Heart left ventricle (tissue), 16 donors: ENCODE data around the gene SNX22. TPM values are rescaled to one million over a fixed set of nuclear protein-coding genes. Genes with fewer than 3 reads are reported as not detected.

Source experiments
- ATAC-seq, 4 donors: fragments of 200-7000 bp; cut with Tn5 transposase; one replicate each; pipeline ENCODE4 v1.9.1; 2020 to 2022; ENCODE audit warnings: moderate library complexity in 4 of 4, mild to moderate bottlenecking in 3 of 4, moderate number of reproducible peaks in 1 of 4
- DNase-seq, 5 donors: peaks; one replicate each; pipeline ENCODE4 v3.0.0-alpha.2; 2020
- H3K27ac ChIP-seq, 12 donors: fragments of 200-600 bp; sonication (generic) in 4 of 12; one replicate each; pipeline versions ENCODE4 v1.5.0 to v1.8.0; 2016 to 2022; ENCODE audit warnings: mild to moderate bottlenecking in 2 of 12
- H3K27me3 ChIP-seq, 9 donors: fragments of 200-600 bp; sonication (generic) in 2 of 9; one replicate each; pipeline versions ENCODE4 v1.5.1 to v1.8.0; 2016 to 2022; ENCODE audit warnings: mild to moderate bottlenecking in 3 of 9
- H3K36me3 ChIP-seq, 9 donors: fragments of 200-600 bp; sonication (generic) in 2 of 9; one replicate each; pipeline versions ENCODE4 v1.5.0 to v1.8.0; 2018 to 2022; ENCODE audit warnings: mild to moderate bottlenecking in 2 of 9
- H3K4me1 ChIP-seq, 12 donors: fragments of 200-600 bp; sonication (generic) in 4 of 12; one replicate each; pipeline versions ENCODE4 v1.5.0 to v1.8.0; 2016 to 2022; ENCODE audit warnings: mild to moderate bottlenecking in 3 of 12
- H3K4me3 ChIP-seq, 12 donors: fragments of 200-600 bp; sonication (generic) in 4 of 12; one replicate each; pipeline versions ENCODE4 v1.5.0 to v1.8.0; 2017 to 2022; ENCODE audit warnings: mild to moderate bottlenecking in 9 of 12, moderate library complexity in 4 of 12
- H3K9me3 ChIP-seq, 12 donors: fragments of 200-600 bp; sonication (generic) in 4 of 12; one replicate each; pipeline versions ENCODE4 v1.5.0 to v1.8.0; 2016 to 2022; ENCODE audit warnings: mild to moderate bottlenecking in 1 of 12
- POLR2A ChIP-seq, 2 donors: fragments of 450-650 bp; IDR thresholded peaks; one replicate each; pipeline ENCODE4 v1.6.1; 2017; ENCODE audit warnings: antibody characterized with exemption in 2 of 2, mild to moderate bottlenecking in 2 of 2, moderate library complexity in 2 of 2
- WGBS, 4 donors: extraction: QIAGEN DNeasy Blood & Tissue Kit in 2 of 4; methylation state at CpG; one replicate each; pipeline versions ENCODE4 v1.1.5 to v1.1.7; 2013 to 2018; 5-methylcytosine and 5-hydroxymethylcytosine counted together
- intact Hi-C, 10 donors: fragments of 100-400 bp; cut with DNase I; formaldehyde crosslinking; loops; one replicate each; pipeline versions ENCODE4 v1.11.1 to v1.14.2; 2022
- polyA plus RNA-seq, 2 donors: library from polyadenylated mRNA; stranded (reverse); fragments of 200-250 nt; gene quantifications; one replicate each; pipeline ENCODE4 v1.2.3, GENCODE V29; 2013
- total RNA-seq, 9 donors: library from RNA; depleted of rRNA in 2 of 9; stranded (reverse); fragments of >200 nt in 2 of 9; fragmentation: NEBNext Ultra II Directional in 3 of 9; extraction: Animal tissue kit (Norgen Biotek cat#: 25700) in 3 of 9; gene quantifications; one replicate each; pipeline versions ENCODE4 v1.1.0 to v1.2.4, GENCODE V29; 2016 to 2023
- TF ChIP-seq, protein P1 (sequence below), 12 donors: fragments of 200-600 bp; sonication (generic) in 4 of 12; IDR thresholded peaks; one replicate each; pipeline versions ENCODE4 v1.5.0 to v1.8.0; 2018 to 2022; ENCODE audit warnings: antibody characterized with exemption in 12 of 12, mild to moderate bottlenecking in 5 of 12
- donor health status: ischemic (EF 13 %, LVEDD 7.1; RV severe dilation, severe dysfunction).
- donor health status: healthy with polysubstance abuse.
- donor health status: DM: no; HTN: yes; CAD: no.
- donor health status: DM: no; HTN: no; CAD: no.
- donor health status: ischemic (EF 25% LVEDD 6.9; RV normal size, moderate dysfunction).
- donor health status: ischemic (EF 25% LVEDD 5.7; RV mildly dilated, moderate dysfunction).
- donor health status: healthy.
- donor health status: DM: yes; HTN: yes; CAD: no.
- donor health status: ischemic (EF 35%, LVEDD 5.7; RV mildly dilated, moderate dysfunction).
- donor health status: nonischemic (EF 11% LVEDD 7.7; RV severe dilation, severe dysfunction).
- donor health status: DM: yes; HTN: yes; CAD: no.
- donor health status: PGD.
- donor health status: ischemic (EF 29% LVEDD 5.4; RV normal size, mild dysfunction).
- donor health status: nonischemic (EF 23%, LVEDD 6.1; RV moderate dilation, normal function).

The SNX22 gene
- total and polyA plus RNA-seq, 11 donors, result 0.71 to 6.7 (median 1.9) TPM

- peaks cover 0 to 10% (median 0%) of the 10 kb centered on the region in 9 donors for H3K27me3 ChIP-seq
- no peak for ATAC-seq
- 70 to 76% (median 75%) methylated on average over 20 to 26 of the region's 26 CpGs for WGBS, 4 donors
- H3K4me3 ChIP-seq, result no peak overlapping the region
- H3K9me3 ChIP-seq, result no peaks in the 10 kb centered on the region
- no peak for TF ChIP-seq POLR2A (IDR thresholded peaks at IDR 0.05)
- TF ChIP-seq, protein P1, sequence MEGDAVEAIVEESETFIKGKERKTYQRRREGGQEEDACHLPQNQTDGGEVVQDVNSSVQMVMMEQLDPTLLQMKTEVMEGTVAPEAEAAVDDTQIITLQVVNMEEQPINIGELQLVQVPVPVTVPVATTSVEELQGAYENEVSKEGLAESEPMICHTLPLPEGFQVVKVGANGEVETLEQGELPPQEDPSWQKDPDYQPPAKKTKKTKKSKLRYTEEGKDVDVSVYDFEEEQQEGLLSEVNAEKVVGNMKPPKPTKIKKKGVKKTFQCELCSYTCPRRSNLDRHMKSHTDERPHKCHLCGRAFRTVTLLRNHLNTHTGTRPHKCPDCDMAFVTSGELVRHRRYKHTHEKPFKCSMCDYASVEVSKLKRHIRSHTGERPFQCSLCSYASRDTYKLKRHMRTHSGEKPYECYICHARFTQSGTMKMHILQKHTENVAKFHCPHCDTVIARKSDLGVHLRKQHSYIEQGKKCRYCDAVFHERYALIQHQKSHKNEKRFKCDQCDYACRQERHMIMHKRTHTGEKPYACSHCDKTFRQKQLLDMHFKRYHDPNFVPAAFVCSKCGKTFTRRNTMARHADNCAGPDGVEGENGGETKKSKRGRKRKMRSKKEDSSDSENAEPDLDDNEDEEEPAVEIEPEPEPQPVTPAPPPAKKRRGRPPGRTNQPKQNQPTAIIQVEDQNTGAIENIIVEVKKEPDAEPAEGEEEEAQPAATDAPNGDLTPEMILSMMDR (IDR thresholded peaks at IDR 0.05), result no peak
- peaks cover 0 to 39% (median 31%) of the 10 kb centered on the region in 9 donors for H3K36me3 ChIP-seq
- H3K27ac ChIP-seq, result peak overlapping the region in 6 of 12 donors; percentile 26 to 83 (median 68)
- intact Hi-C loops, result loop anchor here in 1 of 10 donors (10.0 kb wide), 1 partner anchor 52 kb away; the partner anchor contains the start of genes CIAO2A and SNX1
- no peak for DNase-seq
- H3K4me1 ChIP-seq, result peaks cover 0 to 28% (median 18%) of the 10 kb centered on the region in 12 donors
Measured at GRCh38 chr15:64146885-64147681, 4.4 kb upstream of the SNX22 start.

GRCh38 chr15:64148168-64148567 is 3.4 kb upstream of the SNX22 start:
- H3K9me3 ChIP-seq, result no peaks in the 10 kb centered on the region
- H3K4me1 ChIP-seq, result peaks cover 2 to 39% (median 26%) of the 10 kb centered on the region in 12 donors
- peaks cover 0 to 29% (median 20%) of the 10 kb centered on the region in 9 donors for H3K36me3 ChIP-seq
- no peak overlapping the region for H3K27ac ChIP-seq
- 89 to 97% (median 90%) methylated on average over 7 of the region's 7 CpGs for WGBS, 4 donors
- ATAC-seq (no peak), DNase-seq (no peak)
- H3K4me3 ChIP-seq, result no peak overlapping the region
- intact Hi-C loops, result loop anchor here in 1 of 10 donors (10.0 kb wide), 1 partner anchor 53 kb away; the partner anchor contains the start of genes CIAO2A and SNX1
- TF ChIP-seq, protein P1 (IDR thresholded peaks at IDR 0.05), result no peak
- peaks cover 0 to 21% (median 0%) of the 10 kb centered on the region in 9 donors for H3K27me3 ChIP-seq

GRCh38 chr15:64148581-64148980 is 3.0 kb upstream of the SNX22 start:
- ATAC-seq (no peak), DNase-seq (no peak)
- intact Hi-C loops, result loop anchor here in 1 of 10 donors (10.0 kb wide), 1 partner anchor 54 kb away; the partner anchor contains the start of genes CIAO2A and SNX1
- peaks cover 6 to 43% (median 30%) of the 10 kb centered on the region in 12 donors for H3K4me1 ChIP-seq
- H3K36me3 ChIP-seq, result peaks cover 0 to 25% (median 16%) of the 10 kb centered on the region in 9 donors
- WGBS, 4 donors, result 81 to 93% (median 86%) methylated on average over 3 of the region's 3 CpGs
- no peaks in the 10 kb centered on the region for H3K9me3 ChIP-seq
- H3K27me3 ChIP-seq, result peaks cover 0 to 24% (median 0%) of the 10 kb centered on the region in 9 donors
- no peak for TF ChIP-seq POLR2A (IDR thresholded peaks at IDR 0.05)
- TF ChIP-seq, protein P1 (IDR thresholded peaks at IDR 0.05), result no peak
- no peak overlapping the region for H3K27ac ChIP-seq
- H3K4me3 ChIP-seq, result no peak overlapping the region

DNA sequence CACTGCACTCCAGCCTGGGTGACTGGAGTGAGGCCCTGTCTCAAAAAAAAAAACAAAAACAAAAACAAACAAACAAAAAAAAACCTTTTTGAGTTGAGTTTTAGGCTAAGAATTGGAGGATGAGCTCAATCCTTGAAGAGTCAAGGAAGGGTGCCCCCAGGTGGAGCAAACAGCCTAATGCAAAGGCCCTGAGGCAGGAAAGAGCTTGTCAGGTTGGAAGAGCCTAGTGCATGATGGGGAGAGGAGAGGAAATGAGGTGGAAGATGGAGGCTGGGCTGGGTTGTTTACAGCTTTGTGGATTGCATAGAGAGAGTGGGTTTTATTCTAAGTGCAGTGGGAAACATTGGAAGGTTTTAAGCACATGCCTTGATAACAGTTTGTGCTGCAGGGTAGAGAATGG is 2.1 kb upstream of the SNX22 start:
- intact Hi-C loops, result loop anchor here in 1 of 10 donors (10.0 kb wide), 1 partner anchor 55 kb away; the partner anchor contains the start of genes CIAO2A and SNX1
- ATAC-seq (no peak), DNase-seq (peak in 1 of 5 donors; percentile 13)
- Histone ChIP-seq H3K27me3 (peaks cover 0 to 24% (median 0%) of the 10 kb centered on the region in 9 donors), H3K4me3 (no peak overlapping the region), H3K9me3 (no peaks in the 10 kb centered on the region), H3K27ac (no peak overlapping the region), H3K36me3 (peaks cover 0 to 23% (median 11%) of the 10 kb centered on the region in 9 donors), H3K4me1 (peaks cover 7 to 51% (median 37%) of the 10 kb centered on the region in 12 donors)
- TF ChIP-seq, protein P1 (IDR thresholded peaks at IDR 0.05), result no peak
- no peak for TF ChIP-seq POLR2A (IDR thresholded peaks at IDR 0.05)
